ENCODE results near the gene ANKRD63.

Gene ANKRD63

DNA sequence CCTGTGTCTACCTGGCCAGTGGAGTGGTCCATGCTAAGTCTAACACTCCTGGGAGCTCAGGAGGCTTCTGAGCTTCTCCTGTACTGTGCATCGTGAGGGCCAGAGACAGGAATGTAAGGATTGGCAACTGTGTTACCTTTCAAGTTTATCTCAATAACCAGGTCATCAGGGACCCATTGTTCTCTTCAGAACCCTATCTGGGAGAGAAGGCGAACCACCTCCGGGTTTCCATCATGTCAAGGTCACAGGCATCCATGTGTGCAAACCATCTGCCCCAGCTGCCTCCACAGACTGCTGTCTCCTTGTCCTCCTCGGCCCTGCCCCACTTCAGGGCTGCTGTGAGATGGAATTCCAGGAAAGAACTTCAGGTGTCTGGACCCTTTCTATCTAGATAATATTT, 5.9 kb downstream of the ANKRD63 start:
- no peak for DNase-seq

GRCh38 chr15:40275954-40276353, 6.9 kb downstream of the ANKRD63 start:
- no peak for DNase-seq

- peak in 1 of 2 donors; percentile 14 for DNase-seq
Observed at GRCh38 chr15:40275523-40275922, 7.3 kb downstream of the ANKRD63 start.

- DNase-seq = peak; percentile 56 to 95
Observed at GRCh38 chr15:40274350-40275274, 8.3 kb downstream of the ANKRD63 start.

- DNase-seq = no peak
Observed at GRCh38 chr15:40273428-40273827, 9.4 kb downstream of the ANKRD63 start.

DNA sequence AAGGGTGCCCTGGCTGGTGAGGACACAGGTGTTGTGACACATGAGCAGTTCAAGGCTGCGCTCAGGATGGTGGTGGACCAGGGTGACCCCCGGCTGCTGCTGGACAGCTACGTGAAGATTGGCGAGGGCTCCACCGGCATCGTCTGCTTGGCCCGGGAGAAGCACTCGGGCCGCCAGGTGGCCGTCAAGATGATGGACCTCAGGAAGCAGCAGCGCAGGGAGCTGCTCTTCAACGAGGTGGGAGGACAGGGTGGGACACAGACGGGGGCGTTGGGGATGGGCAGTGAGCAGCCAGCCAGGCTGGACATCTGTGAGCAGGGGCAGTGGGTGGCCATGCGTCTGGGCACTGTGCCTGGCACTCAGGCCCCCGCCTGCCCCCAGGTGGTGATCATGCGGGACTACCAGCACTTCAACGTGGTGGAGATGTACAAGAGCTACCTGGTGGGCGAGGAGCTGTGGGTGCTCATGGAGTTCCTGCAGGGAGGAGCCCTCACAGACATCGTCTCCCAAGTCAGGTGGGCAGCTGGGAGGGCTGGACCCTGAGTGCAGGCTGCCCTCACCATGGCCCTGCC, 10.3 kb downstream of the ANKRD63 start:
- no peak for DNase-seq

DNA sequence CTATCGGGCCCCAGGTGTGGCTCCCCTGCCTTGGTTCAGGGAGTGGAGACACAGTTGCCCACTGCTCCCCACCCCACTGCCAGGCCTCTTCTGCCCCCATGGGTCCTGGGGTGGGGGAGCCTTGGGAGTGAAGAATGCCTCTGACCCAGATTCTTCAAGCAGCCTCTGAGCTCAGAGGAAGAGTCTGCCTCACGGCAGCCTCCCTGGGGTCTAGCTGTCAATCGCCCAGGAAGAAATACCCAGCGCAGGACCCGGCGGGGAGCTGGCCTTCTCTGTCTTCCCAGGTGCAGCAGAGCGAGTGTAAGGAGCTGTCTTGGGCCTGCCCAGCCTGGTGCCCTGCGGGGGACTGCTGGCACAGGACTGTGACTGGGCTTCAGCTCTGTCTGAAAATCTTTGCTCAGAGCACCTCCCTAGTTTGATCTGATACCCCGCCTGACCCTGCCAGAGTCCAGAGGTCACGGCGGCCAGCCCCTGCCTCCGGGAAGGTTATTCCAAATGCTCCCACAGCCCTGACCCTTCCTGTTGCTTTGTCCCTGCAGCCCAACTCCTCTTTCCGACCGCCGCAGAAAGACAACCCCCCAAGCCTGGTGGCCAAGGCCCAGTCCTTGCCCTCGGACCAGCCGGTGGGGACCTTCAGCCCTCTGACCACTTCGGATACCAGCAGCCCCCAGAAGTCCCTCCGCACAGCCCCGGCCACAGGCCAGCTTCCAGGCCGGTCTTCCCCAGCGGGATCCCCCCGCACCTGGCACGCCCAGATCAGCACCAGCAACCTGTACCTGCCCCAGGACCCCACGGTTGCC, 11.0 kb downstream of the ANKRD63 start:
- no peak for DNase-seq

DNA sequence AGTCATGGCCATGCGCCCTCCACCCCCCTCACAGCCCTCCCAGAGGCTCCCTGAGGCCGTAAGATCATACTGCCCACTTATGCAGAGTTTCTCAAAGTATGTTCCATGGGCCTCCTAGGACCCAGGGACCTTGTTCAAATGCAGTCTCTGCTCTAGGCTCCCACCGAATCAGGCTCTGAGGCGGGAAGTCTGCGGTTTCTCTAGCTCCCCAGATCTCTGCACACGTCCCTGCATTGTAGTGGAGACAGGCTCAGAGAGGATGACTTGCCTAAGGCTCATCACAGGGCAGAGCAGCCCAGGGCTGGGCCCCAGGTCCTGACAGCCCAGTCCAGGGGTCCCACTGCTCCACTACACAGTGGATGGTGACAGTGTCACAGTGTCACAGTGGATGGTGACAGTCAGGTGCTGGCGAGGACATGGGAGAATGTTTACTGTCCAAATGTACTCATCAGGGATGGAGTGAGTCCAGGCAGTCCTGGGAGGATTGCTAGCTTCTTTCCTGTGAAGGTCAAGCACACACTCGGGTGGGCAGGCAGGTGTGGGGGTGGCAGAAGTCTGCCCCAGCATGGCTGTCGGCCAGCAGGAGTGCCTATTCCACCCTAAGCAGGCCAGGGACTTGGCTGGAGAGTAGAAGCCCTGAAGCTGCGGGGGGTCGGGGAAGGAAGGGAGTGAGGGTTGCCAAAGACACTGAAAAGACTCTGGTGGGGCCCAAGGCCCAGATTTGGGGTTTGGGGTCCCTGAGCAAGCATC, 12.4 kb downstream of the ANKRD63 start:
- DNase-seq = no peak

GRCh38 chr15:40269604-40270003, 13.3 kb downstream of the ANKRD63 start:
- no peak for DNase-seq

DNA sequence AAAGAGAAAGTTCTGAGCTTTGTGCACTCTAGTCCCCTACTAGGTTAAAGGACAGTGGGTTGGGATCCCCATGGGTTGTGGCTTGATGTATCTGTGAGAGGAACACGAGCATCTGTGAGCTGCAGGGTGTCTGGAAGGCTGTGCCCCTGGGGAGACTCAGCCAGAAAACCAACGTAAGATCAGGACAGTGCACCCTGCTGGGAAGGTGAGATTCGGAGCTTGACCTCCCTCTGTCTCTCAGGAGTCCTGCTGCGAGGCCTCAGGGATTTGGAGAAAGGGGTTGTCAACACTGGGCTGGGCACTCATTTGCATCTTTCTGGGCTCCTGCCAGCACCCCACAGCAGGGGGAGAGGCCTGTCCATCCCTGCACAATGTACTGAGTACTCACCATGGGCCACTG, 15.2 kb downstream of the ANKRD63 start:
- DNase-seq = no peak

DNA sequence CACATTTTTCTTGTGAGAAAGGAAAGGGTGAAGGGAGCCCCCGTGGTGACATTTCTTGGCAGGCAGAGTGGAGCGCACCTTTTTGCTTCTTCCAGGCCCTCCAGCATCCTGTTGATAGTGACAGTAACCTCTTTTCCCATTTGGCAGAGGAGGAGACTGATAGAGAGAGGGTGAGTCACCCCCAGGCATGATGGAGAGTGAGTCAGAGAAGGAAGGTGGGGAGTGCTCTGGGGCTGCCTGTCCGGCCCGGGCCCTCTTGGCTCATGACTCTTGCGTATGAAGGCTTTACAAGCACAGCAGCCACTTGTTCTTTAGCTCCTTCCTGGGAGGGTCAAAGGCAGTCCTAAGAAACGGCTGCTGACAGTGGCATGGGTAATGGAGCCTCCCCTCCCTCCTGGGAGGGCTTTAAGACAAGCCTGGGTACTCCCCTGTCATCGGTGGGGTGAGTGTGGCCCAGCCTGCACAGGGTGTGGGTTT, 16.0 kb downstream of the ANKRD63 start:
- DNase-seq = peak; percentile 72 to 83

- no peak for DNase-seq
Observed at GRCh38 chr15:40265875-40266274, 17.0 kb downstream of the ANKRD63 start.

DNA sequence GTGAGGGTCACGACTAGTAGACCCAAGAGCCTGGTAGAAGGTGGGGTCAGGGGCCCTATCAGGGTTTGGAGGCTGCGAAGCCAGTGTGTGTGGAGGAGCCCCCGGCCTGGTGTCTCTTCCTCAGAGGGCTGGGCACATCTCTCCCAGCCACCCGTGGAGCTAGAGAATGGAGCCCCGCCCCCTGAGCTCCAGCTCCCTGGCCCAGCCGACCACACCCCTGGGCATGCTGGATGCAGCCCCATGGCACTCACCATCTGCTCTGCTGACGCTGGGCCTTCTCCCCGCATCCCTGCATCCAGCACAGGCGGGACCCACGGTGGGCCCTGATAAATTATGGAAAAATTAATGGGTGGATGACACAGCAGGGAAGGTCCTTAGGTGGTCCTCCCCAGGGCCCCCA, 17.5 kb downstream of the ANKRD63 start:
- DNase-seq = no peak

DNA sequence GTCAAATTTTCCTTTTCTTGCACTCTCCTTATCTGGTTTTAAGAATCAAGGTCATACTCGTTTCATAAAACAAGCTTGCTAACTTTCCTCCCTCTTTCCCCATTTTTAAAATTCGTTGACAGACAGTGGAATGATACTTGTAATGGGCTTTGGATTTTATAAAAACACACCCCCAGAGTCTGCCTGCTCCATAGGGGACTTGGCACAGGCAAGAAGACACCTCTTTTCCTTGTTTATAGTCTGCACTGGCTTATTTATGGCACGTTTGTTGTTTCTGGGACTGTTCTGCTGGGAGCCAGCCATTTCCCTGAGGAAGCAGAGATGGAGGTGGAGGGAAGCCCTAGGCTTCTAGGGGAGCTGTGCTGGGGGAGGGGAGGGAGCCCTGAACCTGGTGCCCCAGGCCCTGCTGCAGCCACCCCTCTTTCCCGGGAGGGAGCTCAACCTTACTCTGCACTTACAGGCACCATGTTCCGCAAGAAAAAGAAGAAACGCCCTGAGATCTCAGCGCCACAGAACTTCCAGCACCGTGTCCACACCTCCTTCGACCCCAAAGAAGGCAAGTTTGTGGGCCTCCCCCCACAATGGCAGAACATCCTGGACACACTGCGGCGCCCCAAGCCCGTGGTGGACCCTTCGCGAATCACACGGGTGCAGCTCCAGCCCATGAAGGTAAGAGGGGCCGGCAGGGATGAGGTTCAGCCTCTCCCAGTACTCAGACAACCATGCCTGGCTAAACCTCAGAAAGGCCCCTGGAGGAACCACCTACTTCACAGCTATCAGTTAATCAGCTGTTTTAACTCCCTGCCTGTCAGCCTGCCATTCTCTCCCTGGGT, 18.3 kb downstream of the ANKRD63 start:
- no peak for DNase-seq

GRCh38 chr15:40263024-40263754, 19.7 kb downstream of the ANKRD63 start:
- DNase-seq = no peak

DNA sequence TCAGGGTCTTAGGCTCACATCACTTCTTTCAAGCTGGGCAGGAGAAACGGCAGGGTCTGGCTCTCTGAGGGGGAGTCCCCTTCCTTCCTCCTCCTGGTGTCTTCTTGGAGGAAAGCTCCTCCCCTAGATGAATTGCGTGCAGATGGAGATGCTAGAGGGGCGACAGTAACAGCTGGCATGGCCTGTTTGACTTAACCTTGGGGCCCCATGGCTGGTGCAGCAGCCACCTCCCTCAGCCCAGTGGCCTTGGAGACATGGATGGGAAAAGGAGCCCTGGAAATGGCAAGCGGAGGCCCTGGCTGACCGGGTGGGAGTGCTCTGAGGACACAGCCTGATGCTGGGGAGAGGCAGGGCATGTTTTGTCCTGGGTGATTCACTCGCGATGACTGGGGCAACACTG, 23.8 kb downstream of the ANKRD63 start:
- no peak for DNase-seq

DNA sequence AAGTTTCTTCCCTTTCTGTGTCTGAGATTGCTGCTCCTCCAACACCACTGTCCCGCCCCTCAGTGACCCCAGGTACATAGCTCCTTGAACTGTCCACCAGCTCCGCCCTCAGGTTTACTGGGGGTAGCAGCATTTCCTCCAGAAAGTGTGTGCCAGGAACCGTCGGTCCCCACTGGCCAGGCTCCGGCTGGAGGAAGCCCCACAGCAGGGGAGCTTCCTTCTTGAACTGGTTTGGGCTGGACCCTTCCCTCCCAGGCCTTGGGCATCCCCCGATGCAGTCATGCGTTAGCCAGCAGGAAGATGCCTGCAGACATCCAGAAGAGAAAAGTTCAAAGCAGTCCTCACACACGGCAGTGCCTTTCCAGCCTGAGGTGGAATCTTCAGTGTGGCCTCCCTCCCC, 24.3 kb downstream of the ANKRD63 start:
- DNase-seq = no peak

- DNase-seq = no peak
Observed at GRCh38 chr15:40257656-40258450, 25.0 kb downstream of the ANKRD63 start.

DNA sequence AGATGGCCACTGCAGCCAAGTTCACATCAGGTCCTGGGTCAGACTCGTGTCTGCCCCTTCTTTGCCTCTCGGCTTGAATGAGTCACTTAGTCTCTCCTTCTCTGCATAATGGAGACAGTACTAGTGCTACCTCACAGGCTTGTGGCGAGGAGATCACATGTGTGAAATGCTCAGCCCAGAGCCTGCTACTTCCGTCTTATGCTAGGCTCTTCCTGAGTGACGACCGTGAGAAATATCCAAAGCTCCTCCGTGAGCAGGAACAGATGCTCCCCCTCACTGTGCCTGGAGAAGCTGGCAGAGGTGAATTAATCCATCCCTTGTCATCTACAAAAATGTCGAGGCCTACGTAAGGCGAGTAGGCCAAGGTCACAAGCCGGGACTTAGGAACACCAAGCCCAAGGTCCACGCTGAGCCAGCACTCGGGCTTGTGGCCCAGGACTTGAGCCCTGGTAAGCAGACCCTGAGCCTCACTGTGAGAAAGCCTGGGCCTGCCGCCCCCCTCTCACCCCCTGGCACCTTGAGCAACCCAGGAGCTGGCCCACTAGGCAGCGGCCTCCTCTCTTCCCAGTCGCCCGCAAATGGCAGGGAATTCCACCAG, 26.1 kb downstream of the ANKRD63 start:
- DNase-seq = peak; percentile 12 to 53

DNA sequence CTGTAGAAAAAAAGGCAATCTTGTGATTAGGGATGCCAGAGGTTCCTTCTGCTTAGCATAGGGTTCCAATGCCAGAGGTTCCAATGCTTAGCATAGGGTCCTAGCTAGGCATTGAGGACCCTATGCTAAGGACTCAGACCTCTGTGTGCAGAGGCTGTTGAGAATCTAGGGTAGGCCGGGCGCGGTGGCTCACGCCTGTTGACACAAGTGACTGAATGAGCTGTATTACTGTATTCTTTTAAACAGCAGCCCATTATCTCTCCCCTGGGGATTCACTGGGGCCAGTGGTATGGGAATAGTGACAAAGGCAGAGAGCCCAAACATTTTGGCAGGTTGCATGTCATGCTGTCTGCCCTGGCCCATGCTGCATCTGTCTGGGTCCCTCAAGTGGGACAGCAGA, 27.8 kb downstream of the ANKRD63 start:
- no peak for DNase-seq

Data from inflammatory macrophage treated with lipopolysaccharide for 1 hour (primary cell).